Measurements from ENCODE around the gene TCP1.

GRCh38 chr6:159804504-159804903 is 15.1 kb upstream of the TCP1 start:
- TF ChIP-seq CTCF (IDR thresholded peaks at IDR 0.05; ENCODE audit: low read length), result no peak
- no peak for TF ChIP-seq EZH2 (optimal IDR thresholded peaks at IDR 0.05; ENCODE audit: low read depth, low read length)
